ENCODE results near the gene ALOX5AP. TPM values are rescaled to one million over a fixed set of nuclear protein-coding genes. Genes with fewer than 3 reads are reported as not detected.
A peak's percentile ranks its signal among the peaks of the same experiment; 100 is the strongest.

Gene ALOX5AP
- total RNA-seq, 4 donors from 2014 or later = 4.7 to 21.5 (median 12.7) TPM

DNA sequence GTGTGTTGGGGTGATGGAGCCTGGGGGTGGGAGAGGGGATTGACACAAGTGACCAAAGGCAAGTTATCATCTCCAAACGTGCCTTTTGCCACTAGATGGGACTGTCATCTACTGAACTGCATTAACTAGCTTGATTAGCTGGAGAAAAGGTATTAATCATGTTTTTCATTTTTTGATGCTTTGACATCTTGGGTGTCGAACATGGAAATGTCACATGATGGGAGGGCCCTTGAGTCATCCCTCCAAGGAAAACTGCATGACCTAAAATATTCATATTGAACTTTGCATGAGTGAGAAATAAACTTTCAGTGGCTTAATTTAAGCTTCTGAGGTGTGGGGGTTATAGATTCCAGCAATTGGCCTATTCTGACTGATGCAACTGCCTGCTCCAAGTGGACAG is 73.3 kb downstream of the ALOX5AP start:
- TF ChIP-seq, protein P1, sequence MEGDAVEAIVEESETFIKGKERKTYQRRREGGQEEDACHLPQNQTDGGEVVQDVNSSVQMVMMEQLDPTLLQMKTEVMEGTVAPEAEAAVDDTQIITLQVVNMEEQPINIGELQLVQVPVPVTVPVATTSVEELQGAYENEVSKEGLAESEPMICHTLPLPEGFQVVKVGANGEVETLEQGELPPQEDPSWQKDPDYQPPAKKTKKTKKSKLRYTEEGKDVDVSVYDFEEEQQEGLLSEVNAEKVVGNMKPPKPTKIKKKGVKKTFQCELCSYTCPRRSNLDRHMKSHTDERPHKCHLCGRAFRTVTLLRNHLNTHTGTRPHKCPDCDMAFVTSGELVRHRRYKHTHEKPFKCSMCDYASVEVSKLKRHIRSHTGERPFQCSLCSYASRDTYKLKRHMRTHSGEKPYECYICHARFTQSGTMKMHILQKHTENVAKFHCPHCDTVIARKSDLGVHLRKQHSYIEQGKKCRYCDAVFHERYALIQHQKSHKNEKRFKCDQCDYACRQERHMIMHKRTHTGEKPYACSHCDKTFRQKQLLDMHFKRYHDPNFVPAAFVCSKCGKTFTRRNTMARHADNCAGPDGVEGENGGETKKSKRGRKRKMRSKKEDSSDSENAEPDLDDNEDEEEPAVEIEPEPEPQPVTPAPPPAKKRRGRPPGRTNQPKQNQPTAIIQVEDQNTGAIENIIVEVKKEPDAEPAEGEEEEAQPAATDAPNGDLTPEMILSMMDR (IDR thresholded peaks at IDR 0.05) = no peak
- no peak for TF ChIP-seq POLR2A (IDR thresholded peaks at IDR 0.05)
- H3K27me3 ChIP-seq = no peaks in the 10 kb centered on the region
- 45 to 59% methylated on average over 2 of the region's 2 CpGs for WGBS, 2 donors
- H3K36me3 ChIP-seq = no peaks in the 10 kb centered on the region
- H3K4me3 ChIP-seq = no peak overlapping the region
- no peak for DNase-seq
- no peak overlapping the region for H3K27ac ChIP-seq
- H3K4me1 ChIP-seq = peaks cover 4 to 36% (median 5%) of the 10 kb centered on the region in 3 donors
- intact Hi-C loops (cut with DNase I) = loop anchor here (10.0 kb wide), 2 partner anchors 134 to 674 kb away; no protein-coding TSS in a partner anchor
- H3K9me3 ChIP-seq = no peaks in the 10 kb centered on the region

DNA sequence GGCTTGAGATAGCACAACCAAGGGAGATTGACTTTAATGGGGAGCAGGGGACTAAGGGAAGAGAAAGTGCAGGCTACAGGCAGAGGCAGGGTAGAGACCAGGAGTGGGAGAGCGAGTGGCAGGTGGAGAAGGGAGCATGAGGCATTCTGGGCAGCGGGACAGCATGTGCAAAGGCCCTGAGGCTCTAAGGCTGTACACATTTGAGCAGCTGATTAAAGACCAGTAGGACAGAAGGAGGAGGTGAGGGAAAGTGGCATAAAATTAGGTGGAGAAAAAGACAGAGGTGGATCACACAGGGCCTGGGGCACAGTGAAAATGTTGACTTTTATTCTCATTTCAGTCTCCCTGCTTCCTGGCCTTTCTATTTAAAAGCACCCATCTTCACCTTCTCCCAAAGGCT is 74.4 kb downstream of the ALOX5AP start:
- TF ChIP-seq POLR2A (IDR thresholded peaks at IDR 0.05) = no peak
- TF ChIP-seq, protein P1 (IDR thresholded peaks at IDR 0.05) = no peak
- Histone ChIP-seq H3K36me3 (no peaks in the 10 kb centered on the region), H3K27me3 (no peaks in the 10 kb centered on the region), H3K9me3 (no peaks in the 10 kb centered on the region), H3K27ac (peak overlapping the region in 3 of 4 donors; percentile 4 to 31 (median 15)), H3K4me3 (no peak overlapping the region), H3K4me1 (peaks cover 4 to 30% (median 5%) of the 10 kb centered on the region in 3 donors)
- DNase-seq = no peak
- WGBS, 2 donors = 80 to 81% methylated on average over 2 of the region's 2 CpGs
- intact Hi-C loops (cut with DNase I) = loop anchor here (10.0 kb wide), 2 partner anchors 135 to 675 kb away; no protein-coding TSS in a partner anchor

DNA sequence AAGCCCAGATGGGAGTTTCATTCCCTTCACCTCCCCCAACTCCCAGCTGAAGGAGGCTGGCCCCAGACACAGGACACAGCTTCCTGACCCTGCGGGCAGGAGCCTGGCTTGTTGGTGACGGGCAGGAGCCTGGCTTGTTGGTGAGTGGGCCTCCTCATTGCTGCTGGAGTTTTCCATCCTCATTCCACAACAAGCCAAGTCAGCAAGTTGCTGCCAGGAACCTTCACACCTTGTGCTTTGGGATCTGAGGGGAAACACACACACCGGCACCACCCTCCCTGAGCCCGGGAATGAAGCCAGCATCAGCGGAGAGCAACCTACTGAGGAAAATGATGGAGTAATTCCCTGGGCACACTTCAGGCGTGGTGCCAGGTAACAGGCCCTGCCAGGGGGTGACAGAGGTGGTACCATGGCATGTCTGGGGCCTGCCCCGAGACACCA is 74.9 kb downstream of the ALOX5AP start:
- Histone ChIP-seq H3K4me1 (peaks cover 4 to 30% (median 5%) of the 10 kb centered on the region in 3 donors), H3K4me3 (no peak overlapping the region), H3K9me3 (no peaks in the 10 kb centered on the region), H3K36me3 (no peaks in the 10 kb centered on the region), H3K27ac (peak overlapping the region in 2 of 4 donors; percentile 15 to 31), H3K27me3 (no peaks in the 10 kb centered on the region)
- DNase-seq = no peak
- TF ChIP-seq, protein P1 (IDR thresholded peaks at IDR 0.05) = no peak
- TF ChIP-seq POLR2A (IDR thresholded peaks at IDR 0.05) = no peak
- WGBS, 2 donors = 0 to 47% methylated on average over 2 to 3 of the region's 7 CpGs
- intact Hi-C loops (cut with DNase I) = no loop called here

DNA sequence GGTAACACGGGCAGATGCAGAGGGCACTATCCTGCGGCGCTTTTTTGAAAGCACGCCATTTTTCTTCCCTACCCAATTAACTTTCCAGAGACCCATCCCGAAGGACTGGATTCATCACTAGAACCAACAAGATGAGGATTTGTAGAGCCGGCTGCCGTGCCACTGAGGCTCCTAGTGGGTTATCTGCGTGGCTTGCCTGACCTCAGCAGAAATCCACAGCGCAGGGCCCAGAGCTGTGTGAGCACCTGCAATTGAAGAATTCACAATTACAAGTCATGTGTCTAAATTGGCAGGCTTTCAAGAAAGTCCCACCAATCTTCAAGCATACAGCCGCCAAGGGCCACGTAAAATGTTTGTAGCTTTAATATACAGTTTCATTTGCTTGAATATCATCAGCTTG is 75.5 kb downstream of the ALOX5AP start:
- intact Hi-C loops (cut with DNase I) = no loop called here
- Histone ChIP-seq H3K9me3 (no peaks in the 10 kb centered on the region), H3K36me3 (no peaks in the 10 kb centered on the region), H3K27me3 (no peaks in the 10 kb centered on the region), H3K27ac (peak overlapping the region in 1 of 4 donors; percentile 15), H3K4me3 (no peak overlapping the region), H3K4me1 (peaks cover 4 to 30% (median 5%) of the 10 kb centered on the region in 3 donors)
- TF ChIP-seq POLR2A (IDR thresholded peaks at IDR 0.05) = no peak
- TF ChIP-seq, protein P1 (IDR thresholded peaks at IDR 0.05) = no peak
- 45 to 90% methylated on average over 11 of the region's 11 CpGs for WGBS, 2 donors
- DNase-seq = no peak

Other genes starting within 250 kb of the ALOX5AP start
- gene USPL1, start 117.6 kb upstream of the ALOX5AP start, total RNA-seq = 10 to 100 TPM in 2 of 4 donors, 1 to 10 TPM in 2; 8.4 to 19.1 (median 10.6) TPM
- 10 to 100 TPM in 1 of 4 donors, 1 to 10 TPM in 3; 1.1 to 11.3 (median 6.3) TPM for gene MEDAG, start 170.7 kb downstream of the ALOX5AP start, total RNA-seq
- not detected for gene TEX26, start 197.1 kb downstream of the ALOX5AP start, total RNA-seq